Measurements from ENCODE around the gene CFAP58. TPM values are rescaled to one million over a fixed set of nuclear protein-coding genes. Genes with fewer than 3 reads are reported as not detected.
"Not testable (repeated sequence)": the region's sequence is repeated elsewhere in the genome, so short reads cannot be mapped to it uniquely, and the experiment has no call there.

Gene CFAP58
- total RNA-seq, 2 experiments from 2014 or later = 0.45 to 0.58 TPM

DNA sequence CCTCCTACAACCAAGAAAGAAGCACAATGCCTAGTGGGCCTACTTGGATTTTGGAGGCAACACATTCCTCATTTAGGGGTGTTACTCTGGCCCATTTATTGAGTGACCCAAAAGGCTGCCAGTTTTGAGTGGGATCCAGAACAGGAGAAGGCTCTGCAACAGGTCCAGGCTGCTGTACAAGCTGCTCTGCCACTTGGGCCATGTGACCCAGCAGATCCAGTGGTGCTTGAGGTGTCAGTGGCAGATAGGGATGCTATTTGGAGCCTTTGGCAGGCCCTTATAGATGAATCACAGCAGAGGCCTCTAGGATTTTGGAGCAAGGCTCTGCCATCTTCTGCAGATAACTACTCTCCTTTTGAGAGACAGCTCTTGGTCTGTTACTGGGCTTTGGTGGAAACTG is 111.9 kb downstream of the CFAP58 start:
- H3K4me1 Mint-ChIP-seq; CTCF ChIA-PET; H3K4me3 Mint-ChIP-seq; H3K9me3 Mint-ChIP-seq; DNase-seq; POLR2A ChIA-PET; H3K36me3 Mint-ChIP-seq (ENCODE audit: low read depth); H3K27me3 Mint-ChIP-seq; H3K27ac Mint-ChIP-seq: not testable (repeated sequence)

- H3K36me3 Mint-ChIP-seq (ENCODE audit: low read depth); H3K9me3 Mint-ChIP-seq; H3K4me3 Mint-ChIP-seq; H3K27ac Mint-ChIP-seq; H3K4me1 Mint-ChIP-seq; CTCF ChIA-PET; POLR2A ChIA-PET; DNase-seq: not testable (repeated sequence)
- peaks cover 18% of the 10 kb centered on the region for H3K27me3 Mint-ChIP-seq
Observed at GRCh38 chr10:104468818-104469217, 115.2 kb downstream of the CFAP58 start.

GRCh38 chr10:104472505-104472904 is 118.9 kb downstream of the CFAP58 start:
- ChIA-PET POLR2A (no interaction called here), CTCF (no interaction called here)
- Mint-ChIP-seq H3K4me1 (no peaks in the 10 kb centered on the region), H3K27me3 (peaks cover 26% of the 10 kb centered on the region), H3K27ac (no peak overlapping the region), H3K9me3 (no peaks in the 10 kb centered on the region), H3K4me3 (no peak overlapping the region), H3K36me3 (ENCODE audit: low read depth) (no peaks in the 10 kb centered on the region)
- no peak for DNase-seq

DNA sequence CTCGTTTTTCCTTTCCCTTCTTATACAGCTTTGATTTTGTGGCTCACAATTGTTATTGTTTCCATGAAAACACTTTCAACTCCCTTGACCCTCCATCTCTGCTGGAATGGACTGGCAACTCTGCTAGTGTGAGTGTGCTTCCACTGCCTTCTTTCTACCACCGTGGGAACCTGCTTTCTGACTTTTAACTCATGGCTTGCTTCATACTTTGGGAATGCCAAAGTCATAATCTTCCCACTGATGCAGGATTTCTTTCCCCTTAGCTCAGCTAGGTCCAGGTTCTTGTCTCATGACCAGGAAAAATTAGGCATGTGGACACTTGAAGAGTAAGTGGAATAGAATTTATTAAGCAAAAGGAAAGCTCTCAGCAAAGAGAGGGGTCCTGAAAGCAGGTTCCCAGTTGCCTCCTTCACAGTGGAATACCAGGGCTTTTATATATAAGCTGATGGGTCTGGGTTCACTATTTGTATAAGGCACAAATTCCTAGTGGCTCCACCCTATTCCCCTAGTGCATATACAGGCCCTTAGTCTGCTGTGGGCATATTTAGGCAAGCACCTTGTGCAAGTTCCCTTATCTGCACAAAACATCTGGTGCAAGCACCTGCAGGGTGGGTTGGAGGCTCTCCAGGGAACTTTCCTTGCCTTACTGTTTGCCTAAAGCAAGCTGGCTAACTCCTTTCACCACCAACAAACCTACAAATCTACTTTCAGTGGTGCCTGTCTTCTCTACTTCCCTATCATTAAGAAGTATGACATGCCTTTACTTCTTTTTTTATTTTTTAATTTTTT is 119.5 kb downstream of the CFAP58 start:
- H3K27me3 Mint-ChIP-seq = peaks cover 28% of the 10 kb centered on the region
- no peaks in the 10 kb centered on the region for H3K4me1 Mint-ChIP-seq
- H3K27ac Mint-ChIP-seq = no peak overlapping the region
- H3K36me3 Mint-ChIP-seq (ENCODE audit: low read depth) = no peaks in the 10 kb centered on the region
- no peak overlapping the region for H3K4me3 Mint-ChIP-seq
- no peak for DNase-seq
- CTCF ChIA-PET = no interaction called here
- POLR2A ChIA-PET = no interaction called here
- H3K9me3 Mint-ChIP-seq = no peaks in the 10 kb centered on the region

DNA sequence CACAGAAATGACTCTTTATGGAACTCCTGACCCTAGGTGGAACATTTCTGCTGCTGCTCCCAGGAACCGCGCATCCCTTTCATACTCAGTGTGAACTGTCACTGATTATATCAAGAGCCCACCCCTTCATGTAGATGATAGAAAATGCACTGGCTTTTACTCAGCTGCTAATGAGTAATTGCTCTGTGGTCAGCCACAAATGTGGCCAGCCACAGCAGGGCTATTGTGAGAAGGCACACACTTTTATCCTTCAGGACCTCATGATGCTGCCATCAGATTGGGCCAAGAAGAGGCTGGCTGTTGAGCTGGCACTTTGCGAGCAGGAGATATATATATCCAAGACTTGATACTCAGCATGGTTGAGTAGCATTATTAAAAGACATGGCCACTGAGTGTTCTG is 124.7 kb downstream of the CFAP58 start:
- H3K36me3 Mint-ChIP-seq (ENCODE audit: low read depth) = no peaks in the 10 kb centered on the region
- H3K4me3 Mint-ChIP-seq = no peak overlapping the region
- ChIA-PET CTCF (no interaction called here), POLR2A (no interaction called here)
- no peak overlapping the region for H3K27ac Mint-ChIP-seq
- no peaks in the 10 kb centered on the region for H3K9me3 Mint-ChIP-seq
- H3K4me1 Mint-ChIP-seq = no peaks in the 10 kb centered on the region
- no peak for DNase-seq
- H3K27me3 Mint-ChIP-seq = peaks cover 13% of the 10 kb centered on the region

- ChIA-PET POLR2A (no interaction called here), CTCF (no interaction called here)
Observed at GRCh38 chr10:104479906-104480593, 126.4 kb downstream of the CFAP58 start.

GRCh38 chr10:104480797-104481196 is 127.2 kb downstream of the CFAP58 start:
- H3K27ac Mint-ChIP-seq = no peak overlapping the region
- CTCF ChIA-PET = no interaction called here

More at GRCh38 chr10:104479906-104480593, 126.4 kb downstream of the CFAP58 start:
- no peak for DNase-seq
- H3K4me1 Mint-ChIP-seq = no peaks in the 10 kb centered on the region
- H3K9me3 Mint-ChIP-seq = no peaks in the 10 kb centered on the region
- no peaks in the 10 kb centered on the region for H3K36me3 Mint-ChIP-seq (ENCODE audit: low read depth)
- peaks cover 13% of the 10 kb centered on the region for H3K27me3 Mint-ChIP-seq
- no peak overlapping the region for H3K27ac Mint-ChIP-seq
- H3K4me3 Mint-ChIP-seq = no peak overlapping the region

GRCh38 chr10:104483582-104483981 is 129.9 kb downstream of the CFAP58 start:
- Mint-ChIP-seq H3K4me1 (no peaks in the 10 kb centered on the region), H3K27me3 (peaks cover 12% of the 10 kb centered on the region), H3K9me3 (no peaks in the 10 kb centered on the region), H3K27ac (no peak overlapping the region), H3K4me3 (no peak overlapping the region), H3K36me3 (ENCODE audit: low read depth) (no peaks in the 10 kb centered on the region)
- POLR2A ChIA-PET = no interaction called here
- no peak for DNase-seq
- CTCF ChIA-PET = no interaction called here

More at GRCh38 chr10:104480797-104481196, 127.2 kb downstream of the CFAP58 start:
- Mint-ChIP-seq H3K4me3 (no peak overlapping the region), H3K9me3 (no peaks in the 10 kb centered on the region), H3K27me3 (peaks cover 11% of the 10 kb centered on the region), H3K36me3 (ENCODE audit: low read depth) (no peaks in the 10 kb centered on the region), H3K4me1 (no peaks in the 10 kb centered on the region)
- DNase-seq = no peak
- POLR2A ChIA-PET = no interaction called here

DNA sequence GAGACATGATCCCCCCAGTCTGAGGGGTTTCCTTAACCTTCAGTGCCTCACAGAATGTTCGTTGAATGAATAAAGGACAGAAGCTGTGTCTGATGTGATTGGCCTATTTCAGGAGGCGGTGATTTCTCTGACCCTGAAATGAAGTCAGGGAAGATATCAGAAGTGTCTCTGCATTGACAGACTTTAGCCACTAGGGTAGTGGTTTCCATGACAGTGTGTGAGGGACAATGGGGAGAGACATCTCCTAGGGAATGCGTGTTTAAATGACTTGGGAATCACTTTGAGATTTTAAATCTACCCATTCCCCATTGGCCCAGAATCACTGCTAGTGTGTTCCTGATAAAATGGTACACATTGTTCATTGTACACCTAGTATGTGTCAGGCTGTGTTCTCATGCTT is 132.0 kb downstream of the CFAP58 start:
- H3K4me3 Mint-ChIP-seq = no peak overlapping the region
- H3K4me1 Mint-ChIP-seq = no peaks in the 10 kb centered on the region
- H3K27me3 Mint-ChIP-seq = peaks cover 12% of the 10 kb centered on the region
- H3K9me3 Mint-ChIP-seq = no peaks in the 10 kb centered on the region
- ChIA-PET CTCF (no interaction called here), POLR2A (no interaction called here)
- H3K27ac Mint-ChIP-seq = no peak overlapping the region
- no peak for DNase-seq
- H3K36me3 Mint-ChIP-seq (ENCODE audit: low read depth) = no peaks in the 10 kb centered on the region

DNA sequence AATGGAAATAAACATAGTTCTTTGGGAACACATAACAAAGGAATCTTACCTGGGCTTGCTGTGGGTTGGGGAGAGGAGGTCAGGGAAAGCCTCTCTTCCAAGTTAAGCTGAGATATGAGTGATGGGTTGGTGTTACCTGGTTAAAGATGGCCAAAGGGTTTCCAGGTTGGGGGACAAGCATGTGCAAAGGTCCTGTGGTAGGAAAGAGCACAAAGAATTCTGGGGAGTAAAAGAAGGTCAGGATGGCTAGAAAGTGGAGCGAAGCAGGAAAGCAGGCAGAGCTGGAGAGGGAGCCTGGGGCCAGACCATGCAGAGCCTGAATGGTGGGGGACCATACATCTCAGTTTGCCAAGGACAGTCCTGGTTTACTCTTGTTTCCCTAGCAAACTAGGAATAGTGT is 133.2 kb downstream of the CFAP58 start:
- H3K27me3 Mint-ChIP-seq = peaks cover 12% of the 10 kb centered on the region
- no peak overlapping the region for H3K4me3 Mint-ChIP-seq
- no peak overlapping the region for H3K27ac Mint-ChIP-seq
- no peak for DNase-seq
- H3K4me1 Mint-ChIP-seq = no peaks in the 10 kb centered on the region
- no peaks in the 10 kb centered on the region for H3K36me3 Mint-ChIP-seq (ENCODE audit: low read depth)
- POLR2A ChIA-PET = no interaction called here
- CTCF ChIA-PET = interaction anchor here (1.0 kb wide), 1 partner anchor 11 kb away, joined by 3 read pairs; no protein-coding TSS in a partner anchor
- H3K9me3 Mint-ChIP-seq = no peaks in the 10 kb centered on the region

GRCh38 chr10:104487794-104488438 is 134.3 kb downstream of the CFAP58 start:
- Mint-ChIP-seq H3K4me1 (no peaks in the 10 kb centered on the region), H3K27me3 (peaks cover 10% of the 10 kb centered on the region), H3K36me3 (ENCODE audit: low read depth) (no peaks in the 10 kb centered on the region), H3K4me3 (no peak overlapping the region), H3K27ac (no peak overlapping the region), H3K9me3 (no peaks in the 10 kb centered on the region)
- no peak for DNase-seq
- ChIA-PET CTCF (no interaction called here), POLR2A (no interaction called here)

- CTCF ChIA-PET = no interaction called here
- no peak for DNase-seq
Observed at GRCh38 chr10:104488439-104488832, 134.8 kb downstream of the CFAP58 start.

DNA sequence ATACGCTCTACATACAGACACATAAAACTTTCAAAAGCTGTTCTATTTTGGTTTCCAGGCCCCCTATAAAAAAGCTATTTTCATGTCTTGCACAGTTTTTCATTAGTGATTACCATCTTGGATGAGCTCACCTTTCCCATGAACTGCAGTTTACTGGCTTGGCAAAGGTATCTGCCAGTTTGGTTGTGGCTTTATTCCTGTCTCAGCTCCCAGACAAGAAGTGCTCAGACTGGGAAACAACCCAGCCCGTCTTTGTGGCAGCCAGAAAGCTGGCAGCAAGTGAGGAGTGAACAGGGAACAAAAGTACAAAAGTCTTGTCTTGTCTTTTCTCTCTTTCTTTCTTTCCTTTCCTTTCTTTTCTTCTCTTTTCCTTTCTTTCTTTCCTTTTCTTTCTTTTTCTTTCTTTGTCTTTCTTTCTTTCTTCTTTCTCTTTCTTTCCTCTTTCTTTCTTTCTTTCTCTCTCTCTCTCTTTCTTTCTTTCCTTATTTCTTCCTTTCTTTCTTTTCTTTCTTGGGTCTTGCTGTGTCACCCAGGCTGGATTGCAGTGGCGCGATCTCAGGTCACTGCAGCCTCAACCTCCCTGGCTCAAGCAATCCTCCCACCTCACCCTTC is 138.8 kb downstream of the CFAP58 start:
- Mint-ChIP-seq H3K27me3 (peaks cover 2% of the 10 kb centered on the region), H3K4me3 (no peak overlapping the region), H3K9me3 (peaks cover 2% of the 10 kb centered on the region), H3K4me1 (no peaks in the 10 kb centered on the region), H3K27ac (no peak overlapping the region), H3K36me3 (ENCODE audit: low read depth) (no peaks in the 10 kb centered on the region)
- POLR2A ChIA-PET = no interaction called here
- CTCF ChIA-PET = no interaction called here
- DNase-seq = no peak

More at GRCh38 chr10:104488439-104488832, 134.8 kb downstream of the CFAP58 start:
- Mint-ChIP-seq H3K36me3 (ENCODE audit: low read depth) (no peaks in the 10 kb centered on the region), H3K9me3 (no peaks in the 10 kb centered on the region), H3K27ac (no peak overlapping the region), H3K27me3 (peaks cover 10% of the 10 kb centered on the region), H3K4me1 (no peaks in the 10 kb centered on the region), H3K4me3 (no peak overlapping the region)
- POLR2A ChIA-PET = no interaction called here

Data from activated CD4-positive, alpha-beta memory T cell treated with anti-CD3 and anti-CD28 coated beads, Interleukin-2, amount 10 ng/mL, durations not matched to agents 7 days and 5 days (primary cell).